T-helper 9 cell (primary cell): Measurements from ENCODE around the gene MYO3A.
"Not testable (repeated sequence)": the region's sequence is repeated elsewhere in the genome, so short reads cannot be mapped to it uniquely, and the experiment has no call there.

Experiments
- DNase-seq: peaks from one replicate; pipeline ENCODE4 v3.0.0-alpha.2; 2020

MYO3A gene

DNA sequence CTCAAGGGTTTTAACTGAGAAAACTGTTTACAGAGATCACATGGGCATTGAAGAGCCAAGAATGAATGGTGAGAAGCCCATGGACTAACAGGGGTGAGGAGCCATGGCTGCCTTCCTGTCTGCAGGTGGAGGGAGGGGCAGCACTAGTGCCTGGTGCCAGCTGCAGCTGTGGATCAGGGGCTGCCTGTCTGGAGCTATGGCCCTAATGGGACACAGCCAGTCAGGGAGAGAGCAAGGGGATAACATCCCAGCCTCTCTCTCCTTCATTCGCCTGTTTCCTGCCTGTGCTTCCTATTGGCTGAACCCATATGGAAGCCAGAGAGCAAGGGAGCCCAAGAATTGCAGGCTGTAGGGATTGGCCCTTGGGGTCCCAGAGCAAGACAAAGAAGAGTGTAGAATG lies 156.7 kb downstream of the MYO3A start:
- DNase-seq = no peak

- no peak for DNase-seq
Measured at GRCh38 chr10:26093229-26093628, 159.2 kb downstream of the MYO3A start.

DNA sequence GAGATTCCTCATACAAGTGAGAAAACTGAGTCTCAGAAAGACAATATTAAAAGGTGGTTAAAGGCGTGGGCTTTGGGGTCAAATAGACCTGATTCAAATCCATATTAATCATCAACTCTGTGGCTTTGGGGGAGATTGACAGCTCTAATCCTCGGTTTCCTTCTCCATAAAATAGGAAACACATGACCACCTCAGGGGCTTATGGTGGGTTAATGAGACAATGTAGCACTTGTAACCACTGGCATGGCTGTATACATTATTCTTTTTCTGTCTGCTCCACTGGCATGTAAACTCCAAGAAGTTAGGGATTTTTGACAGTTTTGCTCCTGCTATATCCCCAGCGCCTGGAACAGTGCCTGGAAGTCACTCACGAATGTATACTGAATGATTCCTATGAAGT lies 161.8 kb downstream of the MYO3A start:
- no peak for DNase-seq

DNA sequence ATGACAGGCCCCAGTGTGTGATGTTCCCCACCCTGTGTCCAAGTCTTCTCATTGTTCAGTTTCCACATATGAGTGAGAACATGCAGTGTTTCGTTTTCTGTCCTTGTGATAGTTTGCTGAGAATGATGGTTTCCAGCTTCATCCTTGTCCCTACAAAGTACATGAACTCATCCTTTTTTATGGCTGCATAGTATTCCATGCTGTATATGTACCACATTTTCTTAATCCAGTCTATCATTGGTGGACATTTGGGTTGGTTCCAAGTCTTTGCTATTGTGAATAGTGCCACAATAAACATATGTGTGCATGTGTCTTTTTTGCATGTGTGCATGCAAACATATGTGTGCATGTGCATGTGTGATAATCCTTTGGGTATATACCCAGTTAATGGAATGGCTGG lies 163.5 kb downstream of the MYO3A start:
- not testable (repeated sequence) for DNase-seq

GRCh38 chr10:26112532-26112931 lies 178.5 kb downstream of the MYO3A start:
- DNase-seq = no peak

DNA sequence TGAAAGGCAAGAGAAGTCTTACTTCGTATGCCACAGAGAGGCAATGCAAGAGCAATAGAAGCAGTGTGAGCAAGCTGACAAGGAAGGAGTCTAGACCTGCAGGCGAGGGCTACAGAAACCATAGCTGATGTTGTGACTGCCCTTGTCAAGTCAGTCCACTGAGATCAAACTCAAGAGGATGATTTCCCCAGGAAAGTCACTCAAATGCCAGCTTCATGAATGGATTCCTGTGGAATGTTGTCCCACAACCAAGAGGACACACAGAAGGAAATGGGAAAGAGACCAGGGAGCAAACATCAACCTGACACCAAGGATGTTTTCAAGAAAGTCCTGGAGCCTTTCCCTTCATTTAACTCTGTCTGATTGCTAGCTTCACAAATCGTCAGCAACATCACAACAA lies 204.6 kb downstream of the MYO3A start:
- DNase-seq = no peak

DNA sequence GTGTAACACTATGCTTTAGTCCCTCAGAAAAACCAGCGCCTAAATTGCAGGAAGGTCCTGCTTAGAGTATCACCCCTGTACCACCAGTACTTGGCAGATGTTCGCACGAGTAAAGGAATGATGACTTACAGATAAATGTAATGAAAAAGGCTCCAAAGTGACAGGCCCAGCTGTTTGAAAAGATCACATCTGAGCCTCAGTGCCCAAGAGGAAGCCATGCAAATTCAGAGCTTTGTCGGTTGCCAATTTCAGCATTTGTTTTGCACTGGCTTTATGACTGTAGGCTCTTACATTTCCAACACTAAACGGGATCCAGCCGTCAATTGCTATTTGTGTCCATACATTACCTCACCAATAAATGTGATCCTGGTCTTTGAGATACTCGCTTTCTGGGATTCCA lies 222.0 kb downstream of the MYO3A start:
- DNase-seq = no peak

DNA sequence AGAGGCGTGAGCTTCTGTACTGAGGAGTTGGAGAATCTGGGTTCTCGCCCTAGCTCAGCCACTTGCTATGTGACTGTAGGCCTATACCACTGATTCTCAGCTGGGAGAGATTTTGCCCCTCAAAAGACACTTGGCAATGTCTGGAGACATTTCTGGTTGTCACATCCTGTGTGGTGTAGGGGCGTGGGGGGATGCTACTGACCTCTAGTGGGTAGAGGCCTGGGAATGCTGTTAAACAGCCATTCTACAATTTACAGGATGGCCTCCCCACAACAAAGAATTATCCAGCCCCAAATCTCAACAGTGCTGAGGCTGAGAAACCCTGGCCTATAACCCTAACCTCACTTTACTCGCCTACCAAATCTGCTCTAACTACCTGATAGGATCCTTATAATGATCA lies 223.7 kb downstream of the MYO3A start:
- no peak for DNase-seq

DNA sequence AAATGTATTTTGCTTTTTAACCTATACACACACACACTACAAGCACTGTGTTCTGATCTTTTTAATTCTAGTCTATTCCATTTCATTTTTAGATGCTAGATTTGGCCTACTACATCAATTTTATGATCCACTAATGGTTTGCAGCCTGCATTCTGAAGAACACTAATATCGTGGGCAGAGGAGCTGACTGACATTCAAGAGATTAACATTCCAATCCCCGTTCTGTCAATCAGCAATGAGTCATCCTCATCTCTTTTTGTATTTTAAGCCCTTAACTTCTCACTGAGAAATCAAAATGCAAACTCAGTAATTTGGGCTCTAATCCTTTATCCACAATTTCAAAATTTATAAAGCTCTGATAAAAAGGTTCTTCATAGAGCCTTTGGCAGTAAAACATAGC lies 235.4 kb downstream of the MYO3A start:
- no peak for DNase-seq

- DNase-seq = no peak
Measured at GRCh38 chr10:26172131-26172530, 238.1 kb downstream of the MYO3A start.

- no peak for DNase-seq
Measured at GRCh38 chr10:26173837-26174236, 239.8 kb downstream of the MYO3A start.

- no peak for DNase-seq
Measured at GRCh38 chr10:26177341-26177740, 243.3 kb downstream of the MYO3A start.

DNA sequence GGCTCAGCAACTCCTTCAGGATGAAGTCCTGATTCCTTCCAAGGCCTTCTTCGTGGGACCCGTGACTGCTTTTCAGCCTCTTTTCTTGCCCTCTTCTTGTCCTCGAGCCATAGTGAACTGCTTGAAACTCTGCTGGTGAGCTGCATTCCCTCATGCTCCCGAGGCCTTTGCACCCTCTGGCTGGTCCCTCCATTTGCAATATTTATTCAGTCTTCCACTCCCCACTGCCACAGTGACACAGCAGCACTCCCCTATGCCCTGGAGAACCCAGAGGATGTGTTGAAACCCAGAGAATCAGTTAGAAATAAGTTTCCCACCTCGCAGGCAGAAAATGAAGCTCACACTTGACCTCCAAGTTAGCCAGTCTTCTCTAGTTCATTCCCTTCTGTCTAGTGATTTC lies 260.2 kb downstream of the MYO3A start:
- DNase-seq = no peak

- DNase-seq = no peak
Measured at GRCh38 chr10:26197248-26197647, 263.2 kb downstream of the MYO3A start.

DNA sequence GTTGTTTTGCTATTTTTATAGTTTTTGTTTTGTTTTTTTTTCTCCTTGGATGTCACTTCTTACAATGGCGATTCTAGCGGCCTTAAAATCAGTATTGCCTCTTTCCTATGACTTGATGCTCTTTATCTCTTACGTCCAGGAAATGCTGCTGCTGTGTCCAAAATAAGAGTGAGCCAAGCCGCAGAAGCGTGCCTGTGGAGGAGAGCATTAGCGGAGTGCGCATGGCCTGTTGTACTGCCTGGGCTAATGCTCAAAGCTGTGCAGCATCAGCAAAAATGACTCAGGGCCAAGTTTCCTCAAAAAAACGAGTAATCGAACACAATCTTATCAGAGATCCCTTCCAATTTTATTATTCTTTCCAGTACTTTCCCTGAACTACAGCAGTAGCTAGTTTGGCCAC lies 264.1 kb downstream of the MYO3A start:
- no peak for DNase-seq

DNA sequence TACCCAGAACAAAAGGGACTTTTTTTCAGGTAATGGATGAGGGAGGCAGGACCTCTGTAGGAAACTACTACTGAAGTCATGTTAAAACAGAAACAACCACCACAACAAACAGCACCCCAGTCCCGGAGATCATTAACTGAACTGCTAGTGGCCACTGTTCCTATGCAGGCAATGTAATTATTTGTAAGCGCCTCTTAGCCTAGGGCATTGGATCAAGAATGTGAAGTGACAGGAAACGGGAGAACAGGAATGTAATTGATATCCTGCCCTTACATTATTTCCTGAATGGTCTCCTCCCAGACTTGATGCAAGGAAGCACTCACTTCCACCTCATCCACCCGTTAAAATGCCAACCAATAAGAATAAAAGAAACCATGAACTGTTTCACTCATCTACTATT lies 265.8 kb downstream of the MYO3A start:
- DNase-seq = no peak

- DNase-seq = no peak
Measured at GRCh38 chr10:26205223-26205622, 271.2 kb downstream of the MYO3A start.

- no peak for DNase-seq
Measured at GRCh38 chr10:26211781-26212444, 277.9 kb downstream of the MYO3A start.

- DNase-seq = no peak
Measured at GRCh38 chr10:26212511-26212910, 278.5 kb downstream of the MYO3A start.

GRCh38 chr10:26213157-26213800 lies 279.2 kb downstream of the MYO3A start:
- no peak for DNase-seq

GRCh38 chr10:26214004-26214403 lies 280.0 kb downstream of the MYO3A start:
- no peak for DNase-seq

DNA sequence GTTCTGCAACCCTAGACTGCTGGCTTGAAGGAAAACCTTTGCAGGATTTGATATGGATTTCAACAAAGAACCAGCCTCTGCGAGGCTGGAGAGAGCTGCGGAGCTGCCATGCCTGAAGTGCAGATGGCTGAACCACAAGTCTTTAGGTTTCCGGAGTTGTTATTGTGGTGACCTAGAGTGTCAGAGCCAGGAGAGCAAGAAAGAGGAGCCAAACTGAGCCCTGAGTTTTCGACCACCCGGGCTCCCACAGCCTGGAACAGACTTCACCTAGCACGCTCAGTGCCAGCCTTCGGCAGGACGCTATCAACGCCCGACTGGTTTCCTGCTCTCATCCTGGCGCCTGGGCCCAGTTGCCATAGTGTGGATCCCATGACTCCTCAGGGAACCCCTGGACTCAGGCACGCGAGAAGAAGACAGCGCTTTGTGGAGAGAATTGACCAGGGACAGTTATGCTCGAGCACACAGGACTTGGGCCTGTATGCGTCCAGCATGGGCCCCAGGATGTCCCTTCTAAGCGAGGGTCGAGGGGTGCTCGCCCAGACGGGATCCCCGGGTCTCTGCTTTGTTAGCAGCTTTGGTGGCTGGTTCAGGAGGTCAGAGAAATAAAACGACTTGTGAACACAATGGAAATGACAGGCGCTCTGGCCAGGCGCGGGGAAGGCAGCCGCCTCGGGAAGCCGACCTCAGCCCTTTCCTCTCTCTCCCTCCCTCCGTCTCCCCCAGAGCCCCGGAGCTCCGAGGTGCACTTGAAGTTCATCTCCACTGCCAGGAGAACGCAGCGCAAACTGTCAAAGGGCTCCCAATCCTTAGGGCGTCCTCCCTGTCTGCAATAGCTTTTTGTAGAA lies 280.7 kb downstream of the MYO3A start:
- no peak for DNase-seq

GRCh38 chr10:26215396-26215934 lies 281.4 kb downstream of the MYO3A start:
- no peak for DNase-seq
